ENCODE data around the gene ZBTB8OS.

DNA sequence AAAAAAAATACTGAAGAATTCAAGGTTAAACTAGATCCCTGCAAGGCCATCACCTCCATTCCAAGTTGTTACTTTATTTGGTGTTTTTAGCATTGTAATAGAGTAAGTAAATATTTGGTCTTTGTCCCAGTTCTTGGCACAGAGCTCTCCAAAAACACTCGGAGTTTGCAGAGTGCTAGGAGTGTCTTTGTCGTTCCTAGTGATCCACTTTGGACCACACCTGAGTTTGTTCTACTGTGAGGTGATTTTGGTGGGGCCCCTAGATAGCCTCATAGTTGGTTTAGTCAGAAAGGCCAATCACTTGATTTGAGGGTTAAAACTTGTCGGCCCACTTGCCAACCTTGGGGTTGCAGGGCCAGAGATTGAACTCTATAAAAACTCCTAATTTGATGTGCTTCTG lies 26.6 kb upstream of the ZBTB8OS start:
- TF ChIP-seq, protein P1, sequence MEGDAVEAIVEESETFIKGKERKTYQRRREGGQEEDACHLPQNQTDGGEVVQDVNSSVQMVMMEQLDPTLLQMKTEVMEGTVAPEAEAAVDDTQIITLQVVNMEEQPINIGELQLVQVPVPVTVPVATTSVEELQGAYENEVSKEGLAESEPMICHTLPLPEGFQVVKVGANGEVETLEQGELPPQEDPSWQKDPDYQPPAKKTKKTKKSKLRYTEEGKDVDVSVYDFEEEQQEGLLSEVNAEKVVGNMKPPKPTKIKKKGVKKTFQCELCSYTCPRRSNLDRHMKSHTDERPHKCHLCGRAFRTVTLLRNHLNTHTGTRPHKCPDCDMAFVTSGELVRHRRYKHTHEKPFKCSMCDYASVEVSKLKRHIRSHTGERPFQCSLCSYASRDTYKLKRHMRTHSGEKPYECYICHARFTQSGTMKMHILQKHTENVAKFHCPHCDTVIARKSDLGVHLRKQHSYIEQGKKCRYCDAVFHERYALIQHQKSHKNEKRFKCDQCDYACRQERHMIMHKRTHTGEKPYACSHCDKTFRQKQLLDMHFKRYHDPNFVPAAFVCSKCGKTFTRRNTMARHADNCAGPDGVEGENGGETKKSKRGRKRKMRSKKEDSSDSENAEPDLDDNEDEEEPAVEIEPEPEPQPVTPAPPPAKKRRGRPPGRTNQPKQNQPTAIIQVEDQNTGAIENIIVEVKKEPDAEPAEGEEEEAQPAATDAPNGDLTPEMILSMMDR (IDR thresholded peaks at IDR 0.05; ENCODE audit: control extremely low read depth in 1 of 3, insufficient read depth in 1 of 3, low read depth in 1 of 3, low read length in 3 of 3), result no peak
- TF ChIP-seq POLR2A (IDR thresholded peaks at IDR 0.05; ENCODE audit: control extremely low read depth in 1 of 2, low read depth in 2 of 2, low read length in 2 of 2) (no peak), SRF (IDR thresholded peaks at IDR 0.05; ENCODE audit: low read depth, low read length) (no peak), BRCA1 (IDR thresholded peaks at IDR 0.05; ENCODE audit: low read depth, low read length) (no peak), SUZ12 (IDR thresholded peaks at IDR 0.05; ENCODE audit: low read length) (no peak), ATF2 (IDR thresholded peaks at IDR 0.05; ENCODE audit: low read length) (no peak), NANOG (IDR thresholded peaks at IDR 0.05; ENCODE audit: insufficient read depth, low read depth, low read length, poor library complexity, severe bottlenecking) (no peak), JUN (IDR thresholded peaks at IDR 0.05; ENCODE audit: low read depth, low read length) (no peak), TCF12 (IDR thresholded peaks at IDR 0.05; ENCODE audit: low read depth, low read length) (no peak)
- TF ChIP-seq, protein P2, sequence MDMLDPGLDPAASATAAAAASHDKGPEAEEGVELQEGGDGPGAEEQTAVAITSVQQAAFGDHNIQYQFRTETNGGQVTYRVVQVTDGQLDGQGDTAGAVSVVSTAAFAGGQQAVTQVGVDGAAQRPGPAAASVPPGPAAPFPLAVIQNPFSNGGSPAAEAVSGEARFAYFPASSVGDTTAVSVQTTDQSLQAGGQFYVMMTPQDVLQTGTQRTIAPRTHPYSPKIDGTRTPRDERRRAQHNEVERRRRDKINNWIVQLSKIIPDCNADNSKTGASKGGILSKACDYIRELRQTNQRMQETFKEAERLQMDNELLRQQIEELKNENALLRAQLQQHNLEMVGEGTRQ (IDR thresholded peaks at IDR 0.05; ENCODE audit: low read length), result no peak

Data from H1 (cell line).